SH-SY5Y (cell line): ENCODE measurements around the gene PPP2R2D.

ENCODE experiments used
- GATA2 ChIP-seq: IDR thresholded peaks from 2 replicates; pipeline ENCODE4 v1.6.1; 2011; ENCODE audit warnings: mild to moderate bottlenecking, low read depth, low read length
- GATA3 ChIP-seq: IDR thresholded peaks from 2 replicates; pipeline ENCODE4 v1.6.1; 2011; ENCODE audit warnings: low read depth, mild to moderate bottlenecking, low read length, moderate library complexity

PPP2R2D gene

DNA sequence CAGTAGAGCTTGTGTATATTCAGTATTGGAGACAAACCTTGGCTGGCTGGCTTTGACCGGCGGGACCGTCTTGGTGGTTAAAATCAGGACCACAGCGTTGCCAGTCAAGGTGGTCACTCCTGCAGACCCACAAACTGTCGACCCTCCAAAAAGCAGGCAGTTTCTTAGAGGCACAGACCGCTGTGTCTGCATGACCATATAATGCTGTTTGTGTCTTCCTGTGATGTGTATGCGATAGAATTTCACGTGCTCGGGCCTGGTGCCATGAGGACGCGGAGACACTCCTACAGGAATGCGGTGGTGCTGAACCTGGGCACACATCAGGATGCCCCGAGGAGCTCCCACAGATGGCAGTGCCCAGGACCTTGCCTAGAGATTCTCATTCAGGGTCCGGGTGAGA is 46.1 kb downstream of the PPP2R2D start:
- no peak for TF ChIP-seq GATA3
- no peak for TF ChIP-seq GATA2

GRCh38 chr10:131947631-131948347 is 47.0 kb downstream of the PPP2R2D start:
- TF ChIP-seq GATA2 (no peak), GATA3 (no peak)

GRCh38 chr10:131948501-131948900 is 47.7 kb downstream of the PPP2R2D start:
- TF ChIP-seq GATA3 = no peak
- TF ChIP-seq GATA2 = no peak

GRCh38 chr10:131949041-131949862 is 48.4 kb downstream of the PPP2R2D start:
- TF ChIP-seq GATA3 (no peak), GATA2 (no peak)

DNA sequence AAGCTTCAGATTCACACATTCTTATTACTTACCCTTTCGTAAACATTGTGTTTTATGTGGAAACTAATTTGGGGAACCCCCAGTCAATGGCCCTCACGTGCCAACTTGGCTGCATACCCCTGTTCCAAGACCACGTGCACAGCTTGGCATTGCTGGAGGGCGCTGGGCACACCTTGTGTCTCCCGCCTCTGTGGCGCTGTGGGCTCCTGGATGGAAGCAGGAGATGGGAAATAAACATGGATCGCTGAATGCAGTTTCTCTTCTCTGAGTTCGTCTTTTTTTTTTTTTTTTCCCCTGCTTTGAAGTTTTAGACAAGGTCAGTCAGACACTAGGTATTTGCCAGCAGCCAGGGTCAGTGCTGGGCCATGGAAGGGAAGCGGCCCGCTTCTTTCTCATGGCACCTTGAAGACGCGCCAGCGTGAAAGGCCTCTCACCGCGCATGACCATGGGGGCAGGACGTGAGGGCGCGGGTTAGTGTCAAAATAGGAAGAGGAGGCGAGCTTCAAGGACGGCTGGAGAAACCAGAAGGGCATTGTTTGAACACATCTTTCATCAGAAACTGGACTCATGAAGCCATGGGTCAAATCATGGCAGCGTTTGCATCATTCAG is 53.7 kb downstream of the PPP2R2D start:
- TF ChIP-seq GATA2 (no peak), GATA3 (no peak)

GRCh38 chr10:131955591-131956340 is 55.0 kb downstream of the PPP2R2D start:
- TF ChIP-seq GATA2 (no peak), GATA3 (no peak)

GRCh38 chr10:131959841-131960240 is 59.0 kb downstream of the PPP2R2D start:
- TF ChIP-seq GATA3 (no peak), GATA2 (no peak)

GRCh38 chr10:131960631-131961046 is 59.8 kb downstream of the PPP2R2D start:
- no peak for TF ChIP-seq GATA3
- no peak for TF ChIP-seq GATA2

GRCh38 chr10:131961047-131961776 is 60.4 kb downstream of the PPP2R2D start:
- no peak for TF ChIP-seq GATA3
- TF ChIP-seq GATA2 = no peak

DNA sequence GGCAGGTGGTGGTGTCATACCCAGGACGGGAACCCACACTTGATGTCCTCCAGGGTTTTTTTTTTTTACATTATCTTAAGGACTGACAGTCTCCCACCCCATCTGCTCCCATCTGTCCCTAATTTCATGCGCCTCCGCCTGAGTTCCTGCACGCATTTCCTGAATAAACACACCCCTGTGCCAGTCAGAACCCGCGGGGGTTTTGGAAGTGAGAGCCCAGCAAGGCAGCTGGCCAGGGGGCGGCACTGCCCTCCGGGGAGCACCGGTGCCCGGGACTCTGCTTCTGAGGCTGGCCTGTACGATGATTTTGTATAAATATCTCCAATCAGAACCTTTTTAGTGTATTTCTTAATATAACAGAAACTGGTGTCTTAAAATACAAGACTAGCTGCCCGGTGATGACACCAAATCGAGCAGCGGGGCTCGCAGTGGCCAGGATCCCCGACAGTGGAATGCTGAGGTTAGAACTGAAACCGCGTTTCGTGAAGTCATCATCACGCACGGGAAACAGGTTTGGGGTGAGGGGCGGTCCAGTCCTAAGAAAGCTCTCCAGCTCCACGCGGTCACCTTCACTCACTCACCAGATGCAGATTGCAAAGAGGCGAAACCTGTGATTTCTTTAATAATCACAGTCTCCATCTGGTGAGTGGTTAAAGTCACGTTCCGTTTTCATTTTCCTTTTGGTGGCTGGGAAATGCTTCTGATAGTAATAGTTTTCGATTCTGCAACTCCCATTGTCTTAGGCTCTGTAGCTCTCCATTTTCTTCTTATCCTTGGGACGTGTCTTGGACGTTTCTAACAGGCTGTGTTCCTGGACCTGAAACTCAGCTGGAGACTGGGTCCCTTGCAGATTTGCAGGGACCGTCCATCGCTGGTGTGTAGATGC is 61.2 kb downstream of the PPP2R2D start:
- TF ChIP-seq GATA2 (no peak), GATA3 (no peak)

DNA sequence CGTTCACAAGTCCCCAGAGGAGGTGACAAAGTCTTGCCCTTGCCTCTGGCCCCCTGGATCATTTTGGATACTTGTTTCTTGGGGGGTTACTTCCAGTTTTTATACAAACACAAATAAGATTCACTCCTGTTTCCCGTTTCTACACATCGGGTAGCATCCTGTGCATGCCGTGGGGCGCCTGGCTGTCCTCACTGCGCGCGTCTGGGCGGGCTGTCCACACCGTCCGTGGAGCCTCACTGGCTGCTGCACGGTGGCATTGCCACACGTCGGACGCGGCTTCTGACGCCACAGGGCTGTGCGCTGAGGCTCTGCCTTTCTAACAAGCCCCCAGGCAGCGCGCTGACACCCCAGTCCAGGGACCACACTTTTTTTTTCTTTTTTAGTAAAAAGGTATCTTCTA is 62.5 kb downstream of the PPP2R2D start:
- TF ChIP-seq GATA2 (no peak), GATA3 (no peak)

DNA sequence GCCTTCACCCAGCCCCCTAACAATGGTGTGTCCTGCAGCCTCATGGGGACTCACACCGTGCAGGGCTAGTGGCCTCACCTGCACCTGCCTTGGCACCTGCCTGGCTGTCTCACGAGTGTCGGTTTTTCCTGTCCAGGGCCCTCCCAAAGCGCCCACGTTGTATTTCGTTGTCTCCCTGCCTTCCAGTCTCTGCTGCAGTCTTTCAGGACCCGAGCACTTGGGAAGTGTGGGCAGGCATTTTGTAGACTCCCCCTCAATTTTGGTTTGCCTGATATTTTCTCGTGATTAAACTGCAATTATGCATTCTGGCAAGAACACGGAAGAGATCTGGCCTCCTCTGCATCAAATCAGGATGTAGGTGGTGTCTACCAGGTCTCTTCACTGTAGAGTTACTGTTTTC is 63.0 kb downstream of the PPP2R2D start:
- TF ChIP-seq GATA2 = no peak
- TF ChIP-seq GATA3 = no peak
